Lower lobe of right lung (tissue), 2 donors: ENCODE results near the gene NELFB. TPM values are rescaled to one million over a fixed set of nuclear protein-coding genes. Genes with fewer than 3 reads are reported as not detected.

ENCODE experiments used
- ATAC-seq, 2 donors: fragments of 200-7000 bp; cut with Tn5 transposase; one replicate each; pipeline ENCODE4 v1.9.1; 2020 to 2022; ENCODE audit warnings: mild to moderate bottlenecking in 2 of 2, moderate library complexity in 2 of 2
- DNase-seq: peaks from one replicate; pipeline ENCODE4 v3.0.0-alpha.2; 2020
- H3K27ac ChIP-seq: fragments of 200-600 bp; one replicate; pipeline ENCODE4 v1.8.0; 2022
- H3K27me3 ChIP-seq: fragments of 200-600 bp; one replicate; pipeline ENCODE4 v1.8.0; 2022; ENCODE audit warnings: low read depth
- H3K36me3 ChIP-seq: fragments of 200-600 bp; one replicate; pipeline ENCODE4 v1.8.0; 2022; ENCODE audit warnings: mild to moderate bottlenecking
- H3K4me1 ChIP-seq: fragments of 200-600 bp; one replicate; pipeline ENCODE4 v1.8.0; 2022
- H3K4me3 ChIP-seq: fragments of 200-600 bp; one replicate; pipeline ENCODE4 v1.8.0; 2022; ENCODE audit warnings: mild to moderate bottlenecking
- H3K9me3 ChIP-seq: fragments of 200-600 bp; one replicate; pipeline ENCODE4 v1.8.0; 2022
- intact Hi-C: fragments of 100-400 bp; cut with DNase I; formaldehyde crosslinking; loops from one replicate; pipeline ENCODE4 v1.11.0; 2022
- total RNA-seq: library from RNA; stranded (reverse); fragmentation: NEBNext Ultra II Directional; extraction: Animal tissue kit (Norgen Biotek cat#: 25700); gene quantifications from one replicate; pipeline ENCODE4 v1.2.1, GENCODE V29; 2021
- TF ChIP-seq, protein P1 (sequence below): fragments of 200-600 bp; IDR thresholded peaks from one replicate; pipeline ENCODE4 v1.8.0; 2022; ENCODE audit warnings: antibody characterized with exemption, mild to moderate bottlenecking
- donor health status: DM: no; HTN: yes; CAD: no; lungs with severe emphysema.

NELFB gene
- total RNA-seq, 1 donor from 2014 or later = 44.7 TPM

DNA sequence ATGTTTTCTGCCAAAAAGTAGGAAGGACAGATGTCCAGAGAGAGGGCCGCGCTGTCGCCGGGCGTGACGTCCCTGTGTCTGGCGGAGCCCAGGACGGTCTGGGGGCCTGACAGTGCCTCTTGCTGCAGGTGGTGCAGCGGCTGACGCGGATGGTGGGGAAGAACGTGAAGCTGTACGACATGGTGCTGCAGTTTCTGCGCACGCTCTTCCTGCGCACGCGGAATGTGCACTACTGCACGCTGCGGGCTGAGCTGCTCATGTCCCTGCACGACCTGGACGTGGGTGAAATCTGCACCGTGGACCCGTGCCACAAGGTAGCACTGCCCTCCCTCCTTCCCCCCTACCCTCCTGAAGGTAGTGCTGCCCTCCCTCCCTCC lies 7.8 kb downstream of the NELFB start:
- ATAC-seq (no peak), DNase-seq (peak; percentile 45)
- TF ChIP-seq, protein P1, sequence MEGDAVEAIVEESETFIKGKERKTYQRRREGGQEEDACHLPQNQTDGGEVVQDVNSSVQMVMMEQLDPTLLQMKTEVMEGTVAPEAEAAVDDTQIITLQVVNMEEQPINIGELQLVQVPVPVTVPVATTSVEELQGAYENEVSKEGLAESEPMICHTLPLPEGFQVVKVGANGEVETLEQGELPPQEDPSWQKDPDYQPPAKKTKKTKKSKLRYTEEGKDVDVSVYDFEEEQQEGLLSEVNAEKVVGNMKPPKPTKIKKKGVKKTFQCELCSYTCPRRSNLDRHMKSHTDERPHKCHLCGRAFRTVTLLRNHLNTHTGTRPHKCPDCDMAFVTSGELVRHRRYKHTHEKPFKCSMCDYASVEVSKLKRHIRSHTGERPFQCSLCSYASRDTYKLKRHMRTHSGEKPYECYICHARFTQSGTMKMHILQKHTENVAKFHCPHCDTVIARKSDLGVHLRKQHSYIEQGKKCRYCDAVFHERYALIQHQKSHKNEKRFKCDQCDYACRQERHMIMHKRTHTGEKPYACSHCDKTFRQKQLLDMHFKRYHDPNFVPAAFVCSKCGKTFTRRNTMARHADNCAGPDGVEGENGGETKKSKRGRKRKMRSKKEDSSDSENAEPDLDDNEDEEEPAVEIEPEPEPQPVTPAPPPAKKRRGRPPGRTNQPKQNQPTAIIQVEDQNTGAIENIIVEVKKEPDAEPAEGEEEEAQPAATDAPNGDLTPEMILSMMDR = no peak
- Histone ChIP-seq H3K27me3 (no peaks in the 10 kb centered on the region), H3K36me3 (peaks cover 65% of the 10 kb centered on the region), H3K9me3 (no peaks in the 10 kb centered on the region), H3K27ac (no peak overlapping the region), H3K4me1 (peaks cover 5% of the 10 kb centered on the region), H3K4me3 (no peak overlapping the region)
- intact Hi-C loops = no loop called here

DNA sequence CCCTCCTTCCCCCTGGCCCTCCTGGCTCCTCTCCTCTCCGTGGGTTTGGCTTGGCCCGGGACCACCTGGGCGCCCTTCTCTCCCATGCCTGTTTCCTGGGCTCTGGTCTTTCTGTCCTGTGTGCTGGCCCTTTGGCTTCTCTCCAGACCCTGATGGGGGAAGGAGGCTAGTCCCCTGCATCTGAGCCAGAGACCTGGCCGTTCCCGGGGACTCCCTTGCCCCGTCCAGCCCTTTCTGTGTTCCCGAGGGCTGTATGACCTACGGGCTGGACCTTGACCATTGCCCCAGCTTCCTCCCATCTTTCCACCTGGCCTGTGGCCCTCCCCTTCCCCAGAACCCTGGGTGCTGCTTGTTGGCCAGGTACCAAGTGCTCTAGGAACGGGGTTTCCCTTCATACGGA lies 8.4 kb downstream of the NELFB start:
- intact Hi-C loops = no loop called here
- H3K9me3 ChIP-seq = no peaks in the 10 kb centered on the region
- H3K36me3 ChIP-seq = peaks cover 60% of the 10 kb centered on the region
- H3K27ac ChIP-seq = no peak overlapping the region
- peaks cover 11% of the 10 kb centered on the region for H3K4me1 ChIP-seq
- ATAC-seq = no peak
- DNase-seq = no peak
- no peak overlapping the region for H3K4me3 ChIP-seq
- H3K27me3 ChIP-seq = no peaks in the 10 kb centered on the region
- TF ChIP-seq, protein P1 = no peak

DNA sequence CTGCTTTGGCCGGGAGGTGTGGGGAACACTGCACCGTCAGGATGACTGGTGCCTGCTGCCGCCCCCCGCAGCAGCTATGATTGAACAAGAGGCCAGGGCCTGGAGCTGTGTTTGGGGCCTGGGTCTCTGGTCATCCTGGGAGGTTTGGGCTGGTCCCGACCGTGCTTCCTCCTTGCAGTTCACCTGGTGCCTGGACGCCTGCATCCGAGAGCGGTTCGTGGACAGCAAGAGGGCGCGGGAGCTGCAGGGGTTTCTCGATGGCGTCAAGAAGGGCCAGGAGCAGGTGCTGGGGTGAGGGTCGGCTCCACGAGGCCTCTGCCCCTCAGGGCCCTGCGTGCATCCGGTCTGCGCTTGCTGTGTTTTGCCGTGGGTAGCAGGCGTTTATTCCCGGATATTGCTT lies 8.9 kb downstream of the NELFB start:
- no peaks in the 10 kb centered on the region for H3K27me3 ChIP-seq
- TF ChIP-seq, protein P1 = no peak
- intact Hi-C loops = no loop called here
- no peak overlapping the region for H3K4me3 ChIP-seq
- H3K4me1 ChIP-seq = peaks cover 17% of the 10 kb centered on the region
- no peaks in the 10 kb centered on the region for H3K9me3 ChIP-seq
- no peak overlapping the region for H3K27ac ChIP-seq
- ATAC-seq (no peak), DNase-seq (no peak)
- peaks cover 55% of the 10 kb centered on the region for H3K36me3 ChIP-seq

DNA sequence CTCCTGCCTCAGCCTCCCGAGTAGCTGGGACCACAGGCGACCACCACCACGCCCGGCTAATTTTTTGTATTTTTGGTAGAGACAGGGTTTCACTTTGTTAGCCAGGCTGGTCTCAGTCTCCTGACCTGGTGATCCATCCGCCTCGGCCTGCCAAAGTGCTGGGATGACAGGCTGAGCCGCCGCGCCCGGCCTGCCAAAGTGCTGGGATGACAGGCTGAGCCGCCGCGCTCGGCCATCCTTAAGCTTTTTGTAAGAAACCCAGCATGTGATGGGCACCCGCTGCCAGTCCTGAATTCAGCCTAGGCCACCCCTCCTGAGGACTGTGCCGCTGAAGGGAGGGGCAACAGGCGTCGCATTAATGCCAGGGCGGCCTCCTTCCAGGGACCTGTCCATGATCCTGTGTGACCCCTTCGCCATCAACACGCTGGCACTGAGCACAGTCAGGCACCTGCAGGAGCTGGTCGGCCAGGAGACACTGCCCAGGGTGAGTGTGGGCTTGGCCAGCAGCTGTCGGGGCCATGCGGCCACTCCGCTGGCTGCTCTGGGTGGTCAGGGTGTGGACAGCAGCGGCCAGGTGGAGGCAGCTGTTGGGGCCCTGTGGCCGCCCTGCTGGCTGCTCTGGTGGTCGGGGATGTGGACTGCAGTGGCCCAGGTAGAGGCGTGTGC lies 10.5 kb downstream of the NELFB start:
- H3K27me3 ChIP-seq = no peaks in the 10 kb centered on the region
- H3K27ac ChIP-seq = no peak overlapping the region
- H3K4me1 ChIP-seq = peaks cover 32% of the 10 kb centered on the region
- ATAC-seq (no peak), DNase-seq (no peak)
- intact Hi-C loops = no loop called here
- H3K9me3 ChIP-seq = no peaks in the 10 kb centered on the region
- H3K36me3 ChIP-seq = peaks cover 57% of the 10 kb centered on the region
- no peak overlapping the region for H3K4me3 ChIP-seq
- TF ChIP-seq, protein P1 = no peak

DNA sequence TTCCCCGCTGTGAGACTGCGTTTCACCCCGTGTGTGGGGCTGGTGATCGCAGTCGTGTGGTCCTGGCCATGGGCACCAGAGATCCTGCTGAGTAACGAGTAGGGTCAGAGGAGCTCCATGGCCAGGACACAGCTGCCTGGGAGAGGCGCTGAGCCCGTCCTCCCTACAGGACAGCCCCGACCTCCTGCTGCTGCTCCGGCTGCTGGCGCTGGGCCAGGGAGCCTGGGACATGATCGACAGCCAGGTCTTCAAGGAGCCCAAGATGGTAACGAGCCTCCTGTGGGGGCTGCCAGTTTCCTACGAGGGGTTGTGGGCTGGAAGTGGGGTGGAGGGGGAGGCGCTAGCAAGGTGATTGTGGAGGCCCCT lies 11.0 kb downstream of the NELFB start:
- peaks cover 63% of the 10 kb centered on the region for H3K36me3 ChIP-seq

More for the DNA sequence above, 11.0 kb downstream of the NELFB start:
- Histone ChIP-seq H3K27ac (no peak overlapping the region), H3K9me3 (no peaks in the 10 kb centered on the region), H3K27me3 (no peaks in the 10 kb centered on the region), H3K4me1 (peaks cover 38% of the 10 kb centered on the region), H3K4me3 (no peak overlapping the region)
- intact Hi-C loops = no loop called here
- TF ChIP-seq, protein P1 = no peak
- ATAC-seq = no peak
- no peak for DNase-seq
